Neural progenitor cell (in vitro differentiated cells): Measurements from ENCODE around the gene ASCL5. TPM values are rescaled to one million over a fixed set of nuclear protein-coding genes. Genes with fewer than 3 reads are reported as not detected.

ENCODE experiments used
- DNase-seq: peaks from one replicate; pipeline ENCODE4 v3.0.0-alpha.2; 2016; ENCODE audit warnings: low spot score
- H2AFZ ChIP-seq: fragments of 200-600 bp; sonication (generic); replicated peaks from 2 replicates; pipeline ENCODE4 v1.6.1; 2016; ENCODE audit warnings: antibody characterized with exemption
- H3F3A ChIP-seq: fragments of 200-600 bp; sonication (generic); 2 replicates; pipeline ENCODE4 v1.6.1; 2016; ENCODE audit warnings: antibody characterized with exemption, low read depth
- H3K27ac ChIP-seq: fragments of 200-600 bp; sonication (generic); 2 replicates; pipeline ENCODE4 v1.5.1; 2016; ENCODE audit warnings: mild to moderate bottlenecking
- H3K27me3 ChIP-seq: fragments of 200-600 bp; sonication (generic); 2 replicates; pipeline ENCODE4 v1.6.1; 2016; ENCODE audit warnings: mild to moderate bottlenecking, moderate library complexity
- H3K36me3 ChIP-seq: fragments of 200-600 bp; sonication (generic); 2 replicates; pipeline ENCODE4 v1.5.1; 2016
- H3K4me1 ChIP-seq: fragments of 200-600 bp; sonication (generic); 2 replicates; pipeline ENCODE4 v1.6.1; 2016; ENCODE audit warnings: mixed run types
- H3K4me2 ChIP-seq: fragments of 200-600 bp; sonication (generic); 2 replicates; pipeline ENCODE4 v1.6.1; 2016
- H3K4me3 ChIP-seq: fragments of 200-600 bp; sonication (generic); 2 replicates; pipeline ENCODE4 v1.5.1; 2016
- H3K79me2 ChIP-seq: fragments of 200-600 bp; sonication (generic); 2 replicates; pipeline ENCODE4 v1.6.1; 2016; ENCODE audit warnings: low read depth
- H3K9ac ChIP-seq: fragments of 200-600 bp; sonication (generic); 2 replicates; pipeline ENCODE4 v1.6.1; 2016
- H3K9me3 ChIP-seq: fragments of 200-600 bp; sonication (generic); 2 replicates; pipeline ENCODE4 v1.5.1; 2016; ENCODE audit warnings: low read depth
- H4K20me1 ChIP-seq: fragments of 200-600 bp; sonication (generic); 2 replicates; pipeline ENCODE4 v1.6.1; 2016; ENCODE audit warnings: low read depth
- H3K27ac Mint-ChIP-seq: 3 replicates; pipeline ENCODE4 v1.8.0; 2021; ENCODE audit warnings: mixed read lengths
- H3K27me3 Mint-ChIP-seq: 2 replicates; pipeline ENCODE4 v1.8.0; 2022; ENCODE audit warnings: low read depth, mild to moderate bottlenecking, inconsistent platforms, moderate library complexity, mixed read lengths; ENCODE audit not compliant: insufficient read depth
- H3K36me3 Mint-ChIP-seq: 3 replicates; pipeline ENCODE4 v1.8.0; 2021; ENCODE audit warnings: mixed read lengths
- H3K4me1 Mint-ChIP-seq: 3 replicates; pipeline ENCODE4 v1.8.0; 2021; ENCODE audit warnings: mixed read lengths
- H3K4me3 Mint-ChIP-seq: 3 replicates; pipeline ENCODE4 v1.8.0; 2021; ENCODE audit warnings: mild to moderate bottlenecking, moderate library complexity, mixed read lengths
- H3K9me3 Mint-ChIP-seq: 3 replicates; pipeline ENCODE4 v1.8.0; 2020; ENCODE audit warnings: mixed read lengths
- EZH2 ChIP-seq: fragments of 200-600 bp; sonication (generic); IDR thresholded peaks from 2 replicates; pipeline ENCODE4 v1.6.1; 2017; ENCODE audit warnings: antibody characterized with exemption, mild to moderate bottlenecking, moderate library complexity
- EZH2phosphoT487 ChIP-seq: fragments of 200-600 bp; sonication (generic); IDR thresholded peaks from 2 replicates; pipeline ENCODE4 v1.6.1; 2017; ENCODE audit warnings: antibody characterized with exemption
- total RNA-seq: library from RNA; depleted of rRNA; stranded (reverse); fragments of >200 nt; gene quantifications from 2 replicates; pipeline ENCODE4 v1.2.3, GENCODE V29; 2015; ENCODE audit warnings: low replicate concordance
- TF ChIP-seq, protein P1 (sequence below): fragments of 200-600 bp; sonication (generic); IDR thresholded peaks from 2 replicates; pipeline ENCODE4 v1.5.1; 2017; ENCODE audit warnings: antibody characterized with exemption, mild to moderate bottlenecking

ASCL5 gene
- total RNA-seq, 1 donor from 2014 or later, result not detected

GRCh38 chr1:201123866-201124265 lies 3.1 kb downstream of the ASCL5 start:
- H3K36me3 Mint-ChIP-seq, result no peaks in the 10 kb centered on the region

DNA sequence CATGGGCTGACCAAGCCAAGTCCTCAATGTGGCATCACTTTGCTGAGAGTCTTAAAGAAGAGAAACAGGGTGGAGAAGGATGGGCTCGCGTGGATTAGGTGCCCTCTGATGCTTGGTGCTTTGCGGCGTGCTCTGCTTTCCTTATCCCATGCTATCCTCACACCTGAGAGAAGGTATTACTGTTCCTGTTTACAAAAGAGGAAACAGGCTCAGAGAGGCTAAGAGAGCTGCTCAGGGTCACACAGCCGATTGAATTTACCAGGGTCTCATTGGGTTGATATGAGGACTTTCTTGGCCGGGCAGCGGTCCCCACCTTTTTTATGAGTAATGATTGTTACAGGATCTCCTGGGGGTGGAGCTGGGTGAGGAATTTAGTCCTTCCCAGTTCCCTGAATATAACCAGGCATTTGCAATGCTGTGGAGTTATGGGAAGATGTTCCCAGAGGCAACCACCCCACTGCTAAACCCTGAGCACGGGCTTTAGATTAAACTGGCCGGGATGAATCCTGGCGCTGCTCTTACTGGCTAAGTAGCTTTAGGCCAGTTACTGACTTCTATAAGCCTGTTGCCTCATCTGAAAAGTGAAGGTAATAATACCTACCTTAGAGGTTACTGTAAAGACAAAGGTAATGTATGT lies 4.5 kb downstream of the ASCL5 start:
- Histone ChIP-seq H3K27ac (no peak overlapping the region), H3K27me3 (peaks cover 14% of the 10 kb centered on the region), H3K9ac (no peak overlapping the region), H3K9me3 (no peaks in the 10 kb centered on the region), H2AFZ (no peak overlapping the region), H3K4me1 (peaks cover 8% of the 10 kb centered on the region), H3K36me3 (no peaks in the 10 kb centered on the region), H3K79me2 (no peaks in the 10 kb centered on the region), H3K4me3 (no peak overlapping the region), H3K4me2 (no peak overlapping the region), H4K20me1 (no peaks in the 10 kb centered on the region), H3F3A (no peaks in the 10 kb centered on the region)
- H3K27me3 Mint-ChIP-seq, result peaks cover 14% of the 10 kb centered on the region
- H3K36me3 Mint-ChIP-seq, result no peaks in the 10 kb centered on the region
- DNase-seq, result no peak
- H3K4me1 Mint-ChIP-seq, result peaks cover 25% of the 10 kb centered on the region
- H3K9me3 Mint-ChIP-seq, result no peaks in the 10 kb centered on the region
- H3K27ac Mint-ChIP-seq, result no peak overlapping the region
- TF ChIP-seq EZH2phosphoT487 (no peak), EZH2 (no peak)
- TF ChIP-seq, protein P1, sequence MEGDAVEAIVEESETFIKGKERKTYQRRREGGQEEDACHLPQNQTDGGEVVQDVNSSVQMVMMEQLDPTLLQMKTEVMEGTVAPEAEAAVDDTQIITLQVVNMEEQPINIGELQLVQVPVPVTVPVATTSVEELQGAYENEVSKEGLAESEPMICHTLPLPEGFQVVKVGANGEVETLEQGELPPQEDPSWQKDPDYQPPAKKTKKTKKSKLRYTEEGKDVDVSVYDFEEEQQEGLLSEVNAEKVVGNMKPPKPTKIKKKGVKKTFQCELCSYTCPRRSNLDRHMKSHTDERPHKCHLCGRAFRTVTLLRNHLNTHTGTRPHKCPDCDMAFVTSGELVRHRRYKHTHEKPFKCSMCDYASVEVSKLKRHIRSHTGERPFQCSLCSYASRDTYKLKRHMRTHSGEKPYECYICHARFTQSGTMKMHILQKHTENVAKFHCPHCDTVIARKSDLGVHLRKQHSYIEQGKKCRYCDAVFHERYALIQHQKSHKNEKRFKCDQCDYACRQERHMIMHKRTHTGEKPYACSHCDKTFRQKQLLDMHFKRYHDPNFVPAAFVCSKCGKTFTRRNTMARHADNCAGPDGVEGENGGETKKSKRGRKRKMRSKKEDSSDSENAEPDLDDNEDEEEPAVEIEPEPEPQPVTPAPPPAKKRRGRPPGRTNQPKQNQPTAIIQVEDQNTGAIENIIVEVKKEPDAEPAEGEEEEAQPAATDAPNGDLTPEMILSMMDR, result no peak
- no peak overlapping the region for H3K4me3 Mint-ChIP-seq

More at GRCh38 chr1:201123866-201124265, 3.1 kb downstream of the ASCL5 start:
- TF ChIP-seq EZH2 (no peak), EZH2phosphoT487 (no peak)
- TF ChIP-seq, protein P1, result no peak
- Histone ChIP-seq H3K9ac (no peak overlapping the region), H3K4me3 (no peak overlapping the region), H2AFZ (no peak overlapping the region), H3K27ac (no peak overlapping the region), H4K20me1 (no peaks in the 10 kb centered on the region), H3K4me2 (no peak overlapping the region), H3K4me1 (peaks cover 11% of the 10 kb centered on the region), H3K79me2 (no peaks in the 10 kb centered on the region), H3K9me3 (no peaks in the 10 kb centered on the region), H3K27me3 (peaks cover under 1% of the 10 kb centered on the region), H3F3A (no peaks in the 10 kb centered on the region), H3K36me3 (no peaks in the 10 kb centered on the region)
- H3K4me3 Mint-ChIP-seq, result no peak overlapping the region
- H3K9me3 Mint-ChIP-seq, result no peaks in the 10 kb centered on the region
- H3K4me1 Mint-ChIP-seq, result peaks cover 27% of the 10 kb centered on the region
- H3K27ac Mint-ChIP-seq, result no peak overlapping the region
- H3K27me3 Mint-ChIP-seq, result peaks cover 16% of the 10 kb centered on the region
- no peak for DNase-seq

- H3F3A ChIP-seq, result no peaks in the 10 kb centered on the region
- no peaks in the 10 kb centered on the region for H3K36me3 ChIP-seq
- H3K27ac ChIP-seq, result no peak overlapping the region
- no peak overlapping the region for H3K9ac ChIP-seq
- H3K9me3 ChIP-seq, result no peaks in the 10 kb centered on the region
- DNase-seq, result peak; percentile 79
- Mint-ChIP-seq H3K9me3 (no peaks in the 10 kb centered on the region), H3K27ac (no peak overlapping the region), H3K4me3 (no peak overlapping the region), H3K27me3 (peaks cover 19% of the 10 kb centered on the region), H3K36me3 (no peaks in the 10 kb centered on the region), H3K4me1 (peaks cover 20% of the 10 kb centered on the region)
- H3K79me2 ChIP-seq, result no peaks in the 10 kb centered on the region
- H3K4me3 ChIP-seq, result no peak overlapping the region
- H3K4me2 ChIP-seq, result no peak overlapping the region
- TF ChIP-seq, protein P1, result peak; percentile 92
- TF ChIP-seq EZH2, result no peak
- H4K20me1 ChIP-seq, result no peaks in the 10 kb centered on the region
- H3K4me1 ChIP-seq, result no peaks in the 10 kb centered on the region
- no peak overlapping the region for H2AFZ ChIP-seq
- H3K27me3 ChIP-seq, result peaks cover 44% of the 10 kb centered on the region
These were observed 7.5 kb downstream of the ASCL5 start for GRCh38 chr1:201119206-201120197.
